CD4-positive, CD25-positive, alpha-beta regulatory T cell (primary cell): Measurements from ENCODE around the gene PRKAR2B. TPM values are rescaled to one million over a fixed set of nuclear protein-coding genes. Genes with fewer than 3 reads are reported as not detected.
"Not testable (repeated sequence)": the region's sequence is repeated elsewhere in the genome, so short reads cannot be mapped to it uniquely, and the experiment has no call there.

Source experiments
- ATAC-seq, 2 donors: fragments of 150-1000 bp; cut with Tn5 transposase; one replicate each; pipeline ENCODE4 v1.10.0; 2021; ENCODE audit warnings: low read depth in 2 of 2, moderate number of reproducible peaks in 2 of 2, moderate library complexity in 1 of 2
- DNase-seq, 3 donors: peaks; one replicate each; pipeline versions ENCODE4 v3.0.0 to v3.0.0-alpha.2; 2012 to 2022; ENCODE audit warnings: mixed read lengths in 1 of 3
- H3K27ac ChIP-seq: one replicate; pipeline ENCODE4 v1.7.0; 2013; ENCODE audit warnings: mild to moderate bottlenecking, low read length; ENCODE audit not compliant: insufficient read depth, poor library complexity, severe bottlenecking
- H3K27me3 ChIP-seq: one replicate; pipeline ENCODE4 v1.7.0; 2013; ENCODE audit warnings: low read length; ENCODE audit not compliant: control insufficient read depth, insufficient read depth
- H3K36me3 ChIP-seq: one replicate; pipeline ENCODE4 v1.7.0; 2013; ENCODE audit warnings: mild to moderate bottlenecking, low read length, moderate library complexity; ENCODE audit not compliant: control insufficient read depth, insufficient read depth
- H3K4me1 ChIP-seq: 2 replicates; pipeline ENCODE4 v1.7.0; 2013; ENCODE audit warnings: mild to moderate bottlenecking, low read length; ENCODE audit not compliant: insufficient read depth, control insufficient read depth, poor library complexity, severe bottlenecking
- H3K4me3 ChIP-seq: one replicate; pipeline ENCODE4 v1.7.0; 2013; ENCODE audit warnings: low read depth, mild to moderate bottlenecking, low read length, moderate library complexity
- H3K9me3 ChIP-seq, 2 experiments: 1 replicate in 1 of 2; 2 replicates in 1 of 2; pipeline ENCODE4 v1.7.0; 2013; ENCODE audit warnings: low read length in 2 of 2, mild to moderate bottlenecking in 1 of 2, moderate library complexity in 1 of 2; ENCODE audit not compliant: control insufficient read depth in 2 of 2
- H3K27ac Mint-ChIP-seq, 3 donors: one replicate each; pipeline ENCODE4 v1.8.0; 2020 to 2022; ENCODE audit warnings: mild to moderate bottlenecking in 3 of 3, mixed read lengths in 3 of 3, moderate library complexity in 2 of 3
- H3K27me3 Mint-ChIP-seq: one replicate; pipeline ENCODE4 v1.8.0; 2022; ENCODE audit warnings: mild to moderate bottlenecking, mixed read lengths
- H3K36me3 Mint-ChIP-seq: one replicate; pipeline ENCODE4 v1.8.0; 2020; ENCODE audit warnings: mixed read lengths
- H3K4me1 Mint-ChIP-seq, 4 donors: one replicate each; pipeline ENCODE4 v1.8.0; 2020 to 2022; ENCODE audit warnings: mixed read lengths in 4 of 4, mild to moderate bottlenecking in 1 of 4
- H3K4me3 Mint-ChIP-seq, 4 donors: one replicate each; pipeline ENCODE4 v1.8.0; 2020 to 2022; ENCODE audit warnings: mild to moderate bottlenecking in 4 of 4, mixed read lengths in 4 of 4, moderate library complexity in 3 of 4
- H3K9me3 Mint-ChIP-seq, 7 donors: one replicate each; pipeline ENCODE4 v1.8.0; 2020 to 2022; ENCODE audit warnings: mixed read lengths in 7 of 7, mild to moderate bottlenecking in 3 of 7, moderate library complexity in 2 of 7
- polyA plus RNA-seq, 4 donors: library from polyadenylated mRNA; unstranded; fragments of 300-500 nt; fragmentation: Illumina TruSeq; gene quantifications; one replicate each; pipeline ENCODE4 v1.2.3, GENCODE V29; 2021
- total RNA-seq: library from RNA; stranded (reverse); gene quantifications from one replicate; pipeline ENCODE4 v1.2.3, GENCODE V29; 2022

PRKAR2B gene
- total and polyA plus RNA-seq, 5 donors from 2014 or later: 0.05 to 8.0 (median 0.11) TPM

DNA sequence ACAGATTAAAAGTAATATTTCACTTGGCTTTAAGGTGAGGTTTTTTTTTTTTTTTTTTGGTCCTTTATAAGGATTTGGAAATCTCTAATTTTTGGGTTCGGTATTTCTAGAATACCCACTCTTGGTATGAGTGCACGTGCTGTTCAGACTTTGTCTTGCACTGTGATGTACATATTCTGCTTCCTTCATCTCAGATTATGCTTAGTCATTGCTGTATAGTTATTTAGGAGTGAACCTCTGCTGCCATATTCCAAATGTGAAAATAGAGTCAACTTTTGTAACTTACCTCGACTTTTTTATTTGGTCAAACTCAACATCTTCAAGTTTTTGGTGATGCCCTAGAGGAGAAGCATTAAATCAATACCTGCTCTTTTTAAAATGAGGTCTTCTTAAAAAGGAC, 84.2 kb downstream of the PRKAR2B start:
- H3K9me3 Mint-ChIP-seq: no peaks in the 10 kb centered on the region
- H3K27me3 Mint-ChIP-seq: no peaks in the 10 kb centered on the region
- no peak overlapping the region for H3K4me3 Mint-ChIP-seq
- H3K36me3 Mint-ChIP-seq: no peaks in the 10 kb centered on the region
- H3K4me1 Mint-ChIP-seq: peaks cover 6 to 26% (median 19%) of the 10 kb centered on the region in 4 donors
- Histone ChIP-seq H3K9me3 (no peaks in the 10 kb centered on the region), H3K27ac (no peak overlapping the region), H3K4me3 (no peak overlapping the region), H3K36me3 (no peaks in the 10 kb centered on the region), H3K4me1 (peaks cover 10% of the 10 kb centered on the region), H3K27me3 (peaks cover 4% of the 10 kb centered on the region)
- no peak for DNase-seq
- H3K27ac Mint-ChIP-seq: no peak overlapping the region
- ATAC-seq: no peak

DNA sequence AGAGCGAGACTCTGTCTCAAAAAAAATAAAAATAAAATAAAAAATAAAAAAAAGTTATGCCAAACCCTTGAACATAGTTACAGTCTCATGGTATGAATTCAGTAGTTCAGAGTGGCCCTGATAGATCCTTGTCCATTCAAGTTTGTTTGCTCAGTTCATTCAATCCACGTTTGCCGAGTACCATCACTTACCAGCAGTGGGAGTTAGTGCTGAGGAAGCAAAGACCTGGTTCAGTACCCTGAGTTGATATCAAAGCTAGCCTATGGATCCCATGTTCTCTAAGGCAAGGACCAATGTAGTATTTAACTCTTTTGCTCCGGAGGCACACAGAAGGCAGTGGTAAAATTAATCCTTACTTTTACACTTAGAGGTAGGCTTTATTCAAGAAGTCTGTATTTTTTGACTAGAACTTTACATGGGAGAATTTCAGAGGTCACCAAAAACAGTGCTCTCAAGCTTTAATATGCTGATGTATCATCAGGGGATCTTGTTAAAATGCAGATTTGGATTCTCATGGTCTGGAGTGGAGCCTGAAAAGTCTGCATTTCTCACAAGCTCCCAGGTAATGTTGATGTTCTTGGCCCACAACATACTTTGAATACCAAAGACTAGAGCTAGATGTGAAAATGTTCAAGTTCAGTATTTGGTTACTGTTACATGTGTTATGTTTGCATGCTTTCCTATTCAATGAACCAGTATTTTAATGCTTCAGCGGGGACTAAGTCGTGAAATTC, 86.1 kb downstream of the PRKAR2B start:
- peaks cover 8% of the 10 kb centered on the region for H3K27me3 ChIP-seq
- H3K27ac ChIP-seq: no peak overlapping the region
- Mint-ChIP-seq H3K27ac (no peak overlapping the region), H3K4me1 (peaks cover 6 to 14% (median 13%) of the 10 kb centered on the region in 4 donors), H3K4me3 (no peak overlapping the region), H3K27me3 (peaks cover 7% of the 10 kb centered on the region), H3K9me3 (no peaks in the 10 kb centered on the region), H3K36me3 (no peaks in the 10 kb centered on the region)
- H3K36me3 ChIP-seq: no peaks in the 10 kb centered on the region
- H3K4me1 ChIP-seq: peaks cover 10% of the 10 kb centered on the region
- no peak overlapping the region for H3K4me3 ChIP-seq
- no peak for DNase-seq
- H3K9me3 ChIP-seq: no peaks in the 10 kb centered on the region
- no peak for ATAC-seq

DNA sequence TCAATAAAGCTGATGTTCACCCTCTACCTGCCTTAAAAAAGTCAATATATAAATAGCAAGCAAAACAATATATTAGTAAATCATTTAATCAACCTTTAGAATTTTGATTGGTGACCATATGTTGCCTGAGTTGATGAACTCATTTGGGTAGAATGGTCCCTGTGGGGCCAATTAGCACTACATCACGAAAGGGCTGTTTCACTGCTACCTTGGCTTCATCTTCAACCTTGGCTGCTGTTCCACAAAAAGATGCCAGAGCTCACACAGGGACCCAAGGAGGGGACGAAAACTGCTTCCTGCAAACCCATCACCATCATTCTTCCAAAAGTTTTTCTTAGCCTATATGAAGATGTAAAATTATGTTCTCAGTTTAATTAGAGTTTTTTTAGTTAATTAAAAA, 88.9 kb downstream of the PRKAR2B start:
- no peaks in the 10 kb centered on the region for H3K4me1 Mint-ChIP-seq
- no peak overlapping the region for H3K4me3 Mint-ChIP-seq
- H3K27me3 ChIP-seq: peaks cover 8% of the 10 kb centered on the region
- H3K4me1 ChIP-seq: no peaks in the 10 kb centered on the region
- ATAC-seq (no peak), DNase-seq (no peak)
- no peak overlapping the region for H3K27ac Mint-ChIP-seq
- peaks cover 16% of the 10 kb centered on the region for H3K27me3 Mint-ChIP-seq
- no peak overlapping the region for H3K4me3 ChIP-seq
- no peaks in the 10 kb centered on the region for H3K36me3 ChIP-seq
- no peaks in the 10 kb centered on the region for H3K36me3 Mint-ChIP-seq
- H3K9me3 ChIP-seq: no peaks in the 10 kb centered on the region
- H3K9me3 Mint-ChIP-seq: no peaks in the 10 kb centered on the region
- H3K27ac ChIP-seq: no peak overlapping the region

DNA sequence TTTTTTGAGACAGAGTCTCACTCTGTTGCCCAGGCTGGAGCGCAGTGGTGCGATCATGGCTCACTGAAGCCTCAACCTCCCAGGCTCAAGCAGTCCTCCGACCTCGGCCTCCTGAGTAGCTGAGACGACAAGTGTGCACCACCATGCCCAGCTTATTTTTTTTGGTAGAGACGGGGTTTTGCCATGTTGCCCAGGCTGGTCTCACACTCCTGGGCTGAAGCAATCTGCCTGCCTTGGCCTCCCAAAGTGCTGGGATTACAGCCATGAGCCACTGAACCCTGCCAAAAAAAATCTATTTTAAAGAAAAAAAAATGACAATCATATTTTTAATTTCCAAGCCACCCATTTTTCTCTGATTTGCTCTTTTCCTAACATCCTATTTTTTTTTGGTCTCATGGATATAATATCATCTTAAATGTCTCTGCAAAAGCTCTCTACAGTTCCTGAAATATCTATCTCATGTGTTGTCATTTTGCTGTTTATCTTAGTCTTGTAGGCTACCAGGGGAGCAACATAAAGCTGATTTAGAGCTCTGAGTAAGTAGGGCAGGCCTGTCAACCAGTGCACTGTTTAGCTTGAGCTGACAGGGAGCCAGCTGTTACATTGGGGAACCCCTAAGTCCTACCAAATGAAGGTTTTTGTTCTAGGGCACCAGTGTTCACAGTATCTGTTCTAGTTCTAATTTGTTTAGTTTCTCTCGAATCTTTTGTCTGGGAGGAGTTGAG, 94.4 kb downstream of the PRKAR2B start:
- DNase-seq (no peak), ATAC-seq (no peak)
- Mint-ChIP-seq H3K27me3 (peaks cover 24% of the 10 kb centered on the region), H3K4me3 (no peak overlapping the region), H3K4me1 (no peaks in the 10 kb centered on the region), H3K27ac (no peak overlapping the region), H3K36me3 (no peaks in the 10 kb centered on the region), H3K9me3 (peaks cover 0 to 2% (median 0%) of the 10 kb centered on the region in 7 donors)
- H3K27me3 ChIP-seq: peaks cover 3% of the 10 kb centered on the region
- H3K27ac ChIP-seq: no peak overlapping the region
- no peak overlapping the region for H3K4me3 ChIP-seq
- no peaks in the 10 kb centered on the region for H3K36me3 ChIP-seq
- no peaks in the 10 kb centered on the region for H3K9me3 ChIP-seq
- no peaks in the 10 kb centered on the region for H3K4me1 ChIP-seq

DNA sequence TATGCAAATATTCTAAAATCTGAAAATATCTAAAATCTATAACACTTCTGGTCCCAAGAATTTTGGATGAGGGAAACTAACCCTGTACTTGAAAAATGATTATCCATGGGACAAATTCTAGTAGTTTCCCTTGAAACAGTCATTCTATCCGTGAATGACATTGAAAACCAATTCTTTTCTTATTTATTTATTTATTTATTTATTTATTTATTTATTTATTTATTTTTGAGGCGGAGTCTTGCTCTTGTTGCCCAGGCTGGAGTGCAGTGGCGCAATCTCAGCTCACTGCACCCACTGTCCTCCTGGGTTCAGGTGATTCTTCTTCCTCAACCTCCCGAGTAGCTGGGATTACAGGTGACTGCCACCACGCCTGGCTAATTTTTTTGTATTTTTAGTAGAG, 99.4 kb downstream of the PRKAR2B start:
- H3K4me3 ChIP-seq, H3K27me3 ChIP-seq, DNase-seq, H3K27ac ChIP-seq, H3K9me3 ChIP-seq, H3K4me1 Mint-ChIP-seq, H3K36me3 ChIP-seq, H3K27ac Mint-ChIP-seq, H3K27me3 Mint-ChIP-seq, H3K4me1 ChIP-seq, H3K4me3 Mint-ChIP-seq, H3K9me3 Mint-ChIP-seq, ATAC-seq, H3K36me3 Mint-ChIP-seq: not testable (repeated sequence)

DNA sequence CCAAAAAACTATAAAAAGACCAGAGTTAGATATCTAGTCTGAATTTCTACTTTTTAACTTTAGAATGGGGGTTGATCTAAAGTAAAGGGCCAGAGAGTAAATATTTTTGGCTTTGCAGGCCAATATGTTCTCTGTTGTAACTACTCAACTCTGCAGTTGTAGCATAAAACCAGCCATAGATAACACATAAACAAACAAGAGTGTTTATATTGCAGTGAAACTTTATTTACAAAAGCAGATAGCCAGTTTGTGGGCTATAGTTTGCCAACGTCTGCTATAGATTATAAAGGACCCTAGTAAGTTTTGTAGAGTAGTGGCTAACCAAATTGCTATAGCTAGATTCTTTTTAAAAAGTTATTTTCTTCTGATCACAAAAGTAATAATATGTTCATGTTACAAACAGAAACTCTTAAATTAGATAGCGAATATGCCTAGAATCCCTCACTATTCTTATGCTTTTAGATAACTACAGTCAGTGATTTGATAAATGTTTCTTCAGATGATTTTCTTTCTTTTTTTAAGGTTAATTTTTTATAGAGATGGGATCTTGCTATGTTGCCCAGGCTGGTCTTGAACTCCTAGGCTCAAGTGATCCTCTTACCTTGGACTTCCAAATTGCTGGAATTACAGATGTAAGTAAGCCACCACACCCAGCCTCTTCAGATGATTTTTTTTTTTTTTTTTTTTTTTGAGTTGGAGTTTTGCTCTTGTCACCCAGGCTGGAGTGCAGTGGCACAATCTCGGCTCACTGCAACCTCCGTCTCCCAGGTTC, 100.7 kb downstream of the PRKAR2B start:
- no peaks in the 10 kb centered on the region for H3K27me3 ChIP-seq
- Mint-ChIP-seq H3K4me3 (no peak overlapping the region), H3K27ac (no peak overlapping the region), H3K9me3 (no peaks in the 10 kb centered on the region), H3K4me1 (peaks cover 0 to 3% (median 1%) of the 10 kb centered on the region in 4 donors), H3K27me3 (no peaks in the 10 kb centered on the region), H3K36me3 (no peaks in the 10 kb centered on the region)
- H3K4me3 ChIP-seq: no peak overlapping the region
- H3K27ac ChIP-seq: no peak overlapping the region
- H3K9me3 ChIP-seq: no peaks in the 10 kb centered on the region
- no peak for DNase-seq
- no peaks in the 10 kb centered on the region for H3K36me3 ChIP-seq
- H3K4me1 ChIP-seq: no peaks in the 10 kb centered on the region
- ATAC-seq: no peak

DNA sequence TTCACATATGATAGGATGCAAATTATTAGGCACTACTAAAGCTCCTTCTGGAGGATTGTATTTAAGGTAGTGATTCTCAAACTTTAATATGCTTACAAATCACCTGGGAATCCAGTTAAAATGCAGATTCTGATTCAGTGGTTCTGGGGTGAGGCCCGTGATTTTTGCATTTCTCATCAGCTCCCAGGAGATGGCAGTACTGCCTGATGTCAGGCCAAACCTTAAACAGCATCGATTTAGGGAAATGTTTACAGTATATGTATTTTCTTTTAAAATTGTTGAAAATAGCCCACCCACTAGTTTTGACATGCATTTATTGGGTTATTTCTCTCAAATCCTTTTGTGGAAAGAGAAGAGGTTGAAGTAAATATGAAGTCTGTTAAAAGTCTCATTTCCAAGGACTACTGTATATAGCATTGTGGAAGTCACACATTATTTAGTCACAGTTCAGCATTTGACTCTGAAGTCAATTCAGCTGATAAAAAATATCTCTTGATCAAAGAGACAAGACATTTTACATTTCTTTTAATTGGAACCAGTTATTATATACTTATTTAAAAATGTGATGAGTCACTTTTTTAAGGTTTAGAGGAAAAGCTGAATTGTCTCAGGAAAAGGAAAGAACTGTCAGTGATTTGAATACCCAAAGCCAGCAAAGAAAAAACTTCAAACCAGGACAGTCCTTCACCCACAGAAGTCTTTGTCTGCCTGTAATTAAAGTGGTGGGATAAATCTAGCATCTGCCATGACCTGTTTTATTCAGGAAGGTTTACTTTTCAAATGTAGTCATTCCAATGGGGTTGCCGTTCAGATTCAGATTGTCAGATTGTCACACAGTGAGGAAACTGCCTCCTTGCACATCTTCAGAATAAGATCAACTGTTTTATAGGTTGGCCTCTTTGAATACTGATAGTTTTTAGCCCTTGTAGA, 103.2 kb downstream of the PRKAR2B start:
- no peaks in the 10 kb centered on the region for H3K36me3 ChIP-seq
- Mint-ChIP-seq H3K9me3 (no peaks in the 10 kb centered on the region), H3K4me3 (no peak overlapping the region), H3K27ac (peak overlapping the region in 1 of 3 donors; percentile 52), H3K4me1 (peaks cover 0 to 4% (median 2%) of the 10 kb centered on the region in 4 donors), H3K36me3 (no peaks in the 10 kb centered on the region), H3K27me3 (peaks cover 5% of the 10 kb centered on the region)
- H3K27ac ChIP-seq: no peak overlapping the region
- H3K27me3 ChIP-seq: no peaks in the 10 kb centered on the region
- peak in 2 of 3 donors; percentile 53 to 59 for DNase-seq
- H3K4me1 ChIP-seq: no peaks in the 10 kb centered on the region
- H3K9me3 ChIP-seq: no peaks in the 10 kb centered on the region
- ATAC-seq: peak; percentile 75 to 80
- peak overlapping the region; percentile 28 for H3K4me3 ChIP-seq
